ENCODE measurements around the gene UROD. TPM values are rescaled to one million over a fixed set of nuclear protein-coding genes. Genes with fewer than 3 reads are reported as not detected.

Gene UROD
- total RNA-seq, 2 experiments from 2014 or later: 66.4 to 70.7 TPM

DNA sequence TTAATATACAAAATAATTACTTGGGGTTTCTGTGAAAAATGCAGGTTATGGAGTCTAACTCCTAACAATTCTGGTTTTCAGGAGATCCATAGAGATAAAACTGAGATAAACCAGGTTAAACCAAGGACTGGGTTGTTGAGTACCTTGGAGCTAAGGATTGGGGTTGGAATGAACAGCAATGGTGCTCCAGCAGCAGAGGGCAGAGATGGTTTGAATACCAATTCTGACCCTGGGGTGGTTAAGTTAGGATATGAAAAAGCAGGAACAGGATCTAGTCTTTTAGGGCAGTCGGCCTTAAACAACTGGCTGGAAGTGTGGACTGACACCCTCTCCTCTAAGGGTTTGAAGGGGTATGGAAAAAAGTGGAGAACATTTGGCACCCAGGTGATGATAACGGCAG is 53.0 kb downstream of the UROD start:
- peaks cover 2% of the 10 kb centered on the region for H3K27me3 Mint-ChIP-seq
- CTCF ChIA-PET: no interaction called here
- no peaks in the 10 kb centered on the region for H3K36me3 Mint-ChIP-seq (ENCODE audit: low read depth)
- H3K27ac Mint-ChIP-seq: no peak overlapping the region
- H3K9me3 Mint-ChIP-seq: no peaks in the 10 kb centered on the region
- POLR2A ChIA-PET: no interaction called here
- no peak overlapping the region for H3K4me3 Mint-ChIP-seq
- no peak for DNase-seq
- no peaks in the 10 kb centered on the region for H3K4me1 Mint-ChIP-seq

Other genes starting within 250 kb of the UROD start
- 1,000 to 10,000 TPM; 1,879 to 1,968 TPM for gene RPS8, start 236.7 kb upstream of the UROD start, total RNA-seq
- under 1 TPM; 0.42 to 0.55 TPM for gene BEST4, start 224.1 kb upstream of the UROD start, total RNA-seq
- 10 to 100 TPM; 54.3 to 57.5 TPM for gene PLK3, start 211.9 kb upstream of the UROD start, total RNA-seq
- under 1 TPM; 0.47 to 0.83 TPM for gene DYNLT4, start 204.9 kb upstream of the UROD start, total RNA-seq
- 1 to 10 TPM; 6.0 to 7.7 TPM for gene BTBD19, start 203.7 kb upstream of the UROD start, total RNA-seq
- under 1 TPM; 0.92 to 0.94 TPM for gene PTCH2, start 169.0 kb upstream of the UROD start, total RNA-seq
- gene EIF2B3, start 25.7 kb upstream of the UROD start, total RNA-seq: 10 to 100 TPM; 23.5 to 25.4 TPM
- gene HECTD3, start 930 bp upstream of the UROD start, total RNA-seq: 10 to 100 TPM; 38.7 to 42.3 TPM
- gene ZSWIM5, start 194.4 kb downstream of the UROD start, total RNA-seq: under 1 TPM; 0.46 to 0.62 TPM